Stimulated activated CD4-positive, alpha-beta T cell treated with anti-CD3 and anti-CD28 coated beads, Interleukin-12 subunit alpha, Interleukin-12 subunit beta, amount 100 ng/mL, for 24 hours (primary cell): ENCODE measurements around the gene CX3CR1.

Experiments used
- DNase-seq, 2 experiments: peaks; one replicate each; pipeline ENCODE4 v3.0.0-alpha.2; 2020; ENCODE audit warnings: low read depth in 2 of 2

The CX3CR1 gene

GRCh38 chr3:39292961-39293360, 13.1 kb upstream of the CX3CR1 start:
- no peak for DNase-seq

- DNase-seq: peak; percentile 52 to 76
Observed at GRCh38 chr3:39291903-39292329, 12.1 kb upstream of the CX3CR1 start.

- DNase-seq: no peak
Observed at GRCh38 chr3:39290255-39290654, 10.4 kb upstream of the CX3CR1 start.

DNA sequence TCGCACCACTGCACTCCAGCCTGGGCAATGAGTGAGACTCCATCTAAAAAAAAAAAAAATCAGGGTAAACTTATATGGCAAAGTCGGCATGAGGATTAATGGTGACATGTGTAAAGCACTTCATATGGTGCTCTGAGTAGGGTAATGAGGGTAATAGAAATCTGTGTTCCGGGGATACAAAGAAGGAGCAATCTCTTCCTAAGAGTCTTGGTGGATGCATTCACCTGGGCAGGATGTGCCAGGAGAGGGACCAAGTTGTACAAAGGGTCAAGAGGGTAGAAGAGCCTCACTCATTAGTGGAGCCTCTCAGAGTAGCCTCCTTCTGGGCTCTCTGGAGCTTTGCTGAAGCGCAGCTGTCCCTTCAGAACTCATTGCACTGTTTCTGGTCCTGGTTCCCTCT, 9.3 kb upstream of the CX3CR1 start:
- DNase-seq: no peak

DNA sequence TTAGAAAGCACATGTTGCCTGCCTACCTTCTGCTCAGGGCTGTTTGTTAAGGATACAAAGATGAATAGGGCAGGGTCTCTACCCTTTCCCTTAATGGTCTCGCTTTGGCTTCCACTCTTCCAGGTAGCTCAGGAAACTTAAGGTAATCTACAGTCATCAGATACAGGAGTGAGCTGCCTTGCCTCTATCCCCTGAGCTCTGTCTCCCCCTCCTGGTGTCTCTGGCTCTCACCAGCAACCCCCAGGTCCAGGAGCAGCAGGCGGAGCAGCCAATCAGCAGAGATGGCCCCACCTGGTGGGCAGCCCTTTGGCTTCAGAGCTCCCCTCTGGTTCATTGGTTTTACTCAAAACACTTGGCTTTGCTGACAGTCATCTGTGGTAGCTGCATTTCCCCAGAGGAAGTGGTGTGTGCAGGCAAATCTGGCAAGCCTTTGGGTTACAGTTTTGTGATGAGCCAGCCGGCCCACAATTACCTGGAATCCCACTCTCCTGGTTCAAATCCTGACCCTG, 8.5 kb upstream of the CX3CR1 start:
- DNase-seq: peak; percentile 51 to 74

DNA sequence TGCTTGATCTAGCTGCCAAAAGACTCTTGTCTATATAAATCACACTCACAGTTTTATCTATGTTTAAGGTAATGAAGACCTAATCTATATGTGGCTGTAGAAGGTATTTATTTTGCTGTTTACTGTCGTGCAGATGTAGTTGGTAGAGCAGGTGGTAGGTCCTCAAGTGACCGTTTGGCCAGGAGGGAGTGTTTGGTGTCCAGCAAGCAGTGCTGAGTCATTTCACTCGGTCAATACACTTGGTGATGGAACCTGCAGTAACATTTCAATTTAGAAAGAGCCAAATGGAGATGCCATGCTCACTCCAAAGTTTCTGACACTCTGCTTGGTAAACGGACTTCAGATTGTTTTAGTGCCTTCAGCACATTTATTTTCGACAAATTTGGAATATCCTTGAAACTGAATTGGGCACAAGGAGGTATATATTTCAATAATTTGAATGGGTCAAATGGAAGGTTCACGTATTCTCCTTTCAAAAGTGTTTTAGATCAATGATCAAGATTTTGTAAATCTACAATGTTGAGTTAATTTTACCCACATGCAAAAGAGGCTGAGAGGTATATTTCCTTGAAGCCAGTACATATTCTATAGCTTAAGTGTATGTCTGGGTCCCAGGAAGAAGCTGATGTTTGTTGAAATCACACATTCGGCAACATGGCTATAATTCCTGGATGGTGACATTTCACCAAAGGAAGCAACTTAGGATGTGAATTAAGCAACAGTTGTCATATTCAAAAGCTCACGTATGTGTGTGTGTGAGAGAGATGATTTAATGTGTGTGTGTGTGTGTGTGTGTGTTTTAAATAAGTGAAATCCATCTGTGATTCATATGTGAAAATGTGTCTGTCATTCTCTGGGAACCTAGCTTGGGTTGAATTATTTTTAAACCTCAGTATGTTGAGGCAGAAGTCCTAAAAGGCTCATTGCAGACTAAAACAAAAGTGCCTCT, 7.7 kb upstream of the CX3CR1 start:
- DNase-seq: no peak

DNA sequence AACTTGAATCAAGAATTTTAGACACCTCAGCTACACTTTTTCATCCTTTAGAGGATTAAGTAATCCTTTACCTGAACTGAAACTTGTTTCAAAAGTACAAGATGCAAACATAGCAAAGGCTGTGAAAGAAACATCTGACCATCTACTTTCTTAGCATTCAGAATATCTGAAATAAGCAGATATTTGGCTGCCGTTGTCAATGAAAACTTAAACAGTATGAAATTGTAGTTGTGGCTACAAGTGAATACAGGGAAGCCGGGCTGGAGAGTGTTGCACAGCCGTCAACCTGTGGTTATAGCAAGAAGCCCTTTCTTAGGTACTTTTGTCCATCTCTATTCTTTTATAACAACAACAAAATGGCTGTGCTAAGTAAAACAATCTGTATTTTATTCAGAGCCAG, 6.9 kb upstream of the CX3CR1 start:
- DNase-seq: no peak

DNA sequence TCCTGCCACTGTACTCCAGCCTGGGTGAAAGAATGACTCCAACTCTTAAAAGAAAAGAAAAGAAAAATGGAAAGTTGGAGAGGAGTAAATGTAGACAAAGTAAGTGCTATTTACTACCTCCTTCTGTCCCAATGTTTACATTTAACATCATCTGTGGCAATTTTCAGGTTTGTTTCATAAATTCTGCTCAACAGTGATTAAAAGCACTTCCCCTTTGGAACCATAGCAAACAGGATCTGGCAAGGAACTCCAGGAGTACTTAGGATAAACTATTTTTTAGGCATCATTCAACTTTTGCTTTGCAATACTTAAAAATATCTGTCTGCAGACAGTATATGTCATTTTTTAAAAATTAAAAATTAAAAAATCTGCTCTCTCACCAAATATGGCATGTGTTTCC, 5.5 kb upstream of the CX3CR1 start:
- DNase-seq: no peak

DNA sequence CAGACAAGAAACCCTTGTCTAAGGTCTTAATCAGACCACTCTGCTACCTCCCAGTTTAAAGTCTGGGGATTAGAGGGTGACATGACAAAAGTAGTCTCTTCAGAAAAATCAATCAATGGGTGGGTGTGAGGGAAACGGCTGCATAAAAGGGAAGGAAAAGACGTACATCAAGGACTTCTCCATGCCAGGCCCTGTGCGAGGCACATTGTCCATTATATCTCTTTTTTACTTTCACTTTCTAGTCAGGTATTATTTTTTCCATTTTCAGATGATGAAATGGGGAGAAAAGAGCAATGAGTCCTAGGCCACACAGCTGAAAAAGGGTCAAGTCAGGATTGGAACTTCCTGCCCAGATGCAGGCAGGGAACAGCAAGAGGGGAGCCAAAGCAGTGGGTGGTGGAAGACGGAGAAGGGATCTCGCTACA, 4.6 kb upstream of the CX3CR1 start:
- DNase-seq: no peak

- no peak for DNase-seq
Observed at GRCh38 chr3:39282057-39282456, 2.2 kb upstream of the CX3CR1 start.

DNA sequence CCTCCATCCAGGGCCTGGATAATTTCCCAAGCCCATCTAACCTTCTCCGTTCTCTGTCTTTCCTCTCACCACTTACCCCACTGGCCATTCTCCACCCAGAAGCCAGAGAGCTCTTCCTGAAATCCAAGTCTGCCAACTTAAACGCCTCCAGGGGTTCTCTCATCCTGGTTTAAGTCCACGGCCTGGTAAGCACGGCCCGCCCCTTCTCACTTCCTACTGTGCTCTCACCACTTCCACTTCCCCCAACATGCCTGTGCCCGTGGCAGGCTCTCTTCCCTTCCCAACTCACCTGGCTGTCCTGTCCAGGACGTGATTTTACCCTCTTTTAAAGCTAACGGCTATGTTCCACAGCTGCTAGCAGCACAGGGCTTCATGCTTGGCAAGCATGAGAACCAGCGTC, 1.7 kb upstream of the CX3CR1 start:
- no peak for DNase-seq

DNA sequence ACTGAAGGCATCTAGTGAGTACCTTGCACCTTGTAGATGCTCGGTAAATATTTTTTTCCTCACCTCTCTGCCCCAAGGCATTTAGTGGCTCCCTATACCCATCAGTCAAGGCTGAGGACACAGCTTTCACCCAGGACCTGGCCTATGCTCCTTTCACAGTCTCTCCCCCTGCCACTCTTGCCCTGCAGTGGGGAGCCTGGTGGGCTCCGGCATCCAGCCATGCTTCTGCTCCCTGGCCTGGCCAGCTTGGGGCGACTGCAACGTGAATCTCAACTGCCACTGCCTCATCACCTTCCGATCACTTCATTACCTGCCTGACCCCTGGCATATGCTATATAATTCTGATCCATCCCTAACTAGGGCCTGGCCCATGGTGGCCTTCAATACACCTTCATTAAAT, 735 bp upstream of the CX3CR1 start:
- DNase-seq: no peak

- no peak for DNase-seq
Observed at GRCh38 chr3:39278616-39278935, 1.3 kb downstream of the CX3CR1 start.

- no peak for DNase-seq
Observed at GRCh38 chr3:39277893-39278615, 1.8 kb downstream of the CX3CR1 start.

GRCh38 chr3:39276746-39277145, 3.1 kb downstream of the CX3CR1 start:
- DNase-seq: no peak

GRCh38 chr3:39275963-39276593, 3.8 kb downstream of the CX3CR1 start:
- no peak for DNase-seq

- DNase-seq: no peak
Observed at GRCh38 chr3:39275052-39275451, 4.8 kb downstream of the CX3CR1 start.

GRCh38 chr3:39273119-39273518, 6.7 kb downstream of the CX3CR1 start:
- DNase-seq: no peak

DNA sequence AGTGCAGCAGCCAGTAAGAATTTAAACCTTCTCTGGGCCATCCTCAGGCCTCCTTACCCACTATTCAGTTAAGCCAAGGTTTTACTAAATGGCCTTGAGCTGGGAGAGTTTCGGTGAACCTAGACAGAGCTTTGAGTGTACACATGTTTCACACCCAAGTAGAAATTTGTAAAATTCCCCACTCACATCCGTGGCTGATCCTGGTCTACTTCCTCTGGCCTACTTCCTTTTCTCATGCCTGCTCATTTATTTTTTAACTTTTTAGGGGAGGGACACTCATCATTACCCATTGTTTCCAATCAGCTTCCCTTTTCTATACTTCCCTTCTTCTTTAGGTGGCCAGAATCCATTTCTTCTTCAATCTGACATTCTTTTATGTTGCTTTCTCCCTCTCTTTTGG, 7.6 kb downstream of the CX3CR1 start:
- DNase-seq: no peak

GRCh38 chr3:39271363-39271914, 8.4 kb downstream of the CX3CR1 start:
- DNase-seq: no peak

DNA sequence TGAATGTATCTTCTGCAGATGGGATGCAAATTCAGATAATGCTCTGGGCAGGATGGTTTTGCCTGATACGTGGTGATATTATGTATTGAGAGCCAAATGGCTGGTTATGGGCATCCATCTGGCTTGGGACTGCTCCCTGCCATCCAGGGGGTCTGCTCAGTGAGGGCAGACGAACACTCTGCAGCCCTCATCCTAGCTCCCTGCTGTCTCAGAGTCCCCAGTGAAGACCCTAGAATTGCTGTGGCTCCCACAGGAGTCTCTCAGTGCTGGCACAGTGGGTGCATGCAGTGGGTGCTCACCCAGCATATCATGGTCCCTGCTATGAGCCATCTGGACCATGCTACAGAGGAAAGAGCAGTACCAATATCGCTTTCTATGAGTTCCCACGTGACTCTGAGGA, 10.3 kb downstream of the CX3CR1 start:
- DNase-seq: no peak

DNA sequence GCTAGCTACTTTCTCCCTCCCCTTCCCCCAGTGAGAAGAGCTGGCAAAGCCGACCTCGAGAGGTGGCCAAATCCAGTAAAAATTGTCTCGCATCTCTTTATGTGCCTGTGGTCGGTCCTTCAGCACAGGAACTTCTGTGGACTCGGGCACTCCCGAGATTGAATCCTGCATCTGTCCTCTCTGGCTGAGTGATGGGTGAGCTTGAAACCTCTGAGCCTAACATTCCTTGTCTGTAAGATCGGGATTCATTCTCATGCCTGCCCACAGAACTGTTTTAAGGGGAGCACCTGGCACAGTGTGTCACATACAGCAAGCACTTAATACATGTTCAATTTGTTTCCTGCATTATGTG, 11.3 kb downstream of the CX3CR1 start:
- DNase-seq: no peak
